H9 (cell line): ENCODE results near the gene EHD4. TPM values are rescaled to one million over a fixed set of nuclear protein-coding genes. Genes with fewer than 3 reads are reported as not detected.

Experiments
- DNase-seq: peaks from one replicate; pipeline ENCODE4 v3.0.0-alpha.2; 2017
- H2AFZ ChIP-seq: one replicate; pipeline ENCODE4 v1.6.1; 2013; ENCODE audit warnings: mild to moderate bottlenecking, low read length, control low read depth, moderate library complexity
- H2AK5ac ChIP-seq: 2 replicates; pipeline ENCODE4 v1.6.1; 2013; ENCODE audit warnings: low read length, control low read depth, mixed read lengths; ENCODE audit not compliant: insufficient read length
- H2BK120ac ChIP-seq: one replicate; pipeline ENCODE4 v1.6.1; 2013; ENCODE audit warnings: low read depth, mild to moderate bottlenecking, low read length, control low read depth, inconsistent platforms; ENCODE audit not compliant: poor library complexity, severe bottlenecking
- H2BK12ac ChIP-seq: 2 replicates; pipeline ENCODE4 v1.6.1; 2013; ENCODE audit warnings: low read length, control low read depth, mixed read lengths, low read depth; ENCODE audit not compliant: insufficient read length
- H2BK15ac ChIP-seq: 2 replicates; pipeline ENCODE4 v1.6.1; 2013; ENCODE audit warnings: low read depth, low read length, control low read depth
- H2BK20ac ChIP-seq: one replicate; pipeline ENCODE4 v1.6.1; 2013; ENCODE audit warnings: low read depth, mild to moderate bottlenecking, low read length, control low read depth, inconsistent platforms; ENCODE audit not compliant: poor library complexity, severe bottlenecking
- H2BK5ac ChIP-seq: 2 replicates; pipeline ENCODE4 v1.6.1; 2013; ENCODE audit warnings: low read length, control low read depth, mixed read lengths; ENCODE audit not compliant: insufficient read length
- H3K14ac ChIP-seq: 2 replicates; pipeline ENCODE4 v1.6.1; 2013; ENCODE audit warnings: low read length, control low read depth; ENCODE audit not compliant: insufficient read depth
- H3K18ac ChIP-seq: 2 replicates; pipeline ENCODE4 v1.6.1; 2013; ENCODE audit warnings: low read depth, mild to moderate bottlenecking, mixed read lengths, low read length, control low read depth; ENCODE audit not compliant: insufficient read length
- H3K23ac ChIP-seq: 2 replicates; pipeline ENCODE4 v1.6.1; 2013; ENCODE audit warnings: low read length, control low read depth, mixed read lengths, low read depth; ENCODE audit not compliant: insufficient read length
- H3K23me2 ChIP-seq: 2 replicates; pipeline ENCODE4 v1.6.1; 2013; ENCODE audit warnings: low read depth, mild to moderate bottlenecking, mixed read lengths, low read length, control low read depth; ENCODE audit not compliant: insufficient read length, poor library complexity, severe bottlenecking
- H3K27ac ChIP-seq: 2 replicates; pipeline ENCODE4 v1.5.1; 2013; ENCODE audit warnings: low read length, control low read depth, mixed read lengths, low read depth; ENCODE audit not compliant: insufficient read length
- H3K27me3 ChIP-seq: 2 replicates; pipeline ENCODE4 v1.6.1; 2013; ENCODE audit warnings: low read length, control low read depth, inconsistent platforms; ENCODE audit not compliant: insufficient read depth
- H3K4ac ChIP-seq: 2 replicates; pipeline ENCODE4 v1.6.1; 2013; ENCODE audit warnings: low read depth, mild to moderate bottlenecking, control low read depth, inconsistent platforms, low read length, moderate library complexity
- H3K4me1 ChIP-seq: 2 replicates; pipeline ENCODE4 v1.6.1; 2013; ENCODE audit warnings: low read length, control low read depth, inconsistent platforms; ENCODE audit not compliant: insufficient read depth
- H3K4me2 ChIP-seq: 2 replicates; pipeline ENCODE4 v1.6.1; 2013; ENCODE audit warnings: low read length, control low read depth, mixed read lengths; ENCODE audit not compliant: insufficient read length, insufficient read depth
- H3K56ac ChIP-seq: 2 replicates; pipeline ENCODE4 v1.6.1; 2013; ENCODE audit warnings: low read depth, mild to moderate bottlenecking, mixed read lengths, low read length, control low read depth; ENCODE audit not compliant: insufficient read length
- H3K79me1 ChIP-seq: 2 replicates; pipeline ENCODE4 v1.6.1; 2013; ENCODE audit warnings: low read depth, mild to moderate bottlenecking, moderate library complexity, low read length, control low read depth, inconsistent platforms; ENCODE audit not compliant: insufficient read depth, poor library complexity, severe bottlenecking
- H3K79me2 ChIP-seq: 2 replicates; pipeline ENCODE4 v1.6.1; 2013; ENCODE audit warnings: low read length, control low read depth, inconsistent platforms; ENCODE audit not compliant: insufficient read depth
- H3K9ac ChIP-seq: 2 replicates; pipeline ENCODE4 v1.6.1; 2013; ENCODE audit warnings: low read length, control low read depth, mixed read lengths; ENCODE audit not compliant: insufficient read length; ENCODE audit errors: extremely low read depth
- H3K9me3 ChIP-seq: one replicate; pipeline ENCODE4 v1.6.1; 2013; ENCODE audit warnings: low read depth, low read length, inconsistent platforms; ENCODE audit not compliant: control insufficient read depth
- H3T11ph ChIP-seq: one replicate; pipeline ENCODE4 v1.6.1; 2013; ENCODE audit warnings: mild to moderate bottlenecking, low read length, control low read depth, inconsistent platforms
- H4K20me1 ChIP-seq: one replicate; pipeline ENCODE4 v1.6.1; 2013; ENCODE audit not compliant: control insufficient read depth, insufficient read length, insufficient read depth
- H4K5ac ChIP-seq: 2 replicates; pipeline ENCODE4 v1.6.1; 2013; ENCODE audit warnings: low read depth, mild to moderate bottlenecking, mixed read lengths, low read length, control low read depth; ENCODE audit not compliant: insufficient read length
- H4K8ac ChIP-seq: replicated peaks from 2 replicates; pipeline ENCODE4 v1.6.1; 2013; ENCODE audit warnings: low read length, control low read depth, mixed read lengths, low read depth; ENCODE audit not compliant: insufficient read length
- H4K91ac ChIP-seq: 2 replicates; pipeline ENCODE4 v1.6.1; 2013; ENCODE audit warnings: low read depth, mild to moderate bottlenecking, moderate library complexity, mixed read lengths, low read length, control low read depth; ENCODE audit not compliant: insufficient read length
- H3K27ac Mint-ChIP-seq, 3 experiments: 2 replicates in 2 of 3; 3 replicates in 1 of 3; pipeline ENCODE4 v1.8.0; 2020 to 2021; ENCODE audit warnings: mixed read lengths in 3 of 3, mild to moderate bottlenecking in 1 of 3, moderate library complexity in 1 of 3
- H3K27me3 Mint-ChIP-seq: 2 replicates; pipeline ENCODE4 v1.8.0; 2021; ENCODE audit warnings: low read depth, mild to moderate bottlenecking, moderate library complexity, mixed read lengths
- H3K36me3 Mint-ChIP-seq, 3 experiments: 2 replicates in 2 of 3; 3 replicates in 1 of 3; pipeline ENCODE4 v1.8.0; 2020 to 2021; ENCODE audit warnings: low read depth in 3 of 3, mixed read lengths in 3 of 3; ENCODE audit not compliant: insufficient read depth in 1 of 3
- H3K4me1 Mint-ChIP-seq, 2 experiments: 2 replicates each; pipeline ENCODE4 v1.8.0; 2020; ENCODE audit warnings: mixed read lengths in 2 of 2
- H3K4me3 Mint-ChIP-seq, 2 experiments: 2 replicates in 1 of 2; 3 replicates in 1 of 2; pipeline ENCODE4 v1.8.0; 2020 to 2021; ENCODE audit warnings: mild to moderate bottlenecking in 2 of 2, mixed read lengths in 2 of 2, moderate library complexity in 1 of 2
- H3K9me3 Mint-ChIP-seq, 2 experiments: 2 replicates in 1 of 2; 3 replicates in 1 of 2; pipeline ENCODE4 v1.8.0; 2020; ENCODE audit warnings: mild to moderate bottlenecking in 2 of 2, mixed read lengths in 2 of 2, moderate library complexity in 1 of 2
- CTCF ChIP-seq: fragments of 200-600 bp; sonication (generic); conservative IDR thresholded peaks from 3 replicates; pipeline ENCODE4 v1.8.0; 2021; ENCODE audit warnings: antibody characterized with exemption, mild to moderate bottlenecking
- WGBS: extraction: QIAGEN DNeasy Blood & Tissue Kit; methylation state at CpG from one replicate; pipeline ENCODE4 v1.1.7; 2013; ENCODE audit warnings: missing lambda C conversion rate, low lambda C conversion rate, mixed read lengths; ENCODE audit not compliant: insufficient read length; ENCODE audit errors: extremely low coverage; 5-methylcytosine and 5-hydroxymethylcytosine counted together
- total RNA-seq: library from RNA; stranded (reverse); gene quantifications from 2 replicates; pipeline ENCODE4 v1.2.1, GENCODE V29; 2021

EHD4 gene
- total RNA-seq, 1 experiment from 2014 or later = 22.9 TPM

GRCh38 chr15:41949401-41950126 lies 22.8 kb downstream of the EHD4 start:
- Histone ChIP-seq H4K20me1 (no peaks in the 10 kb centered on the region), H3K79me2 (no peaks in the 10 kb centered on the region), H3K4ac (no peak overlapping the region), H2BK12ac (no peak overlapping the region), H3K27me3 (no peaks in the 10 kb centered on the region), H3K56ac (no peak overlapping the region), H2BK120ac (no peak overlapping the region), H3K9me3 (no peaks in the 10 kb centered on the region), H3K79me1 (peaks cover 2% of the 10 kb centered on the region), H3K9ac (no peak overlapping the region), H3K23ac (no peak overlapping the region), H3T11ph (no peak overlapping the region), H3K23me2 (no peaks in the 10 kb centered on the region), H4K91ac (no peak overlapping the region), H3K18ac (no peak overlapping the region), H4K5ac (no peak overlapping the region), H3K27ac (no peak overlapping the region), H2AK5ac (no peak overlapping the region), H2BK5ac (no peak overlapping the region), H4K8ac (no peak overlapping the region), H2BK20ac (no peak overlapping the region), H3K4me2 (no peak overlapping the region), H3K14ac (no peak overlapping the region), H3K4me1 (no peaks in the 10 kb centered on the region), H2BK15ac (no peak overlapping the region), H2AFZ (no peak overlapping the region)
- H3K9me3 Mint-ChIP-seq = no peaks in the 10 kb centered on the region
- H3K27ac Mint-ChIP-seq = peak overlapping the region in 1 of 3 experiments; percentile 23; a peak in 1 of 7 replicates
- H3K4me1 Mint-ChIP-seq = peaks cover 11 to 21% of the 10 kb centered on the region in 2 experiments; a peak in 3 of 4 replicates
- TF ChIP-seq CTCF = no peak
- no peak overlapping the region for H3K4me3 Mint-ChIP-seq
- H3K27me3 Mint-ChIP-seq = no peaks in the 10 kb centered on the region
- WGBS = no CpG with 5 or more reads among the region's 5 CpGs
- peaks cover 10 to 35% (median 23%) of the 10 kb centered on the region in 3 experiments; a peak in 6 of 7 replicates for H3K36me3 Mint-ChIP-seq
- no peak for DNase-seq
